GM12878 (cell line): Measurements from ENCODE around the gene LSM7. TPM values are rescaled to one million over a fixed set of nuclear protein-coding genes. Genes with fewer than 3 reads are reported as not detected.
A peak's percentile ranks its signal among the peaks of the same experiment; 100 is the strongest.

Source experiments
- ATAC-seq: fragments of 200-7000 bp; cut with Tn5 transposase; 3 replicates; pipeline ENCODE4 v1.9.1; 2020; ENCODE audit warnings: mild to moderate bottlenecking, moderate library complexity
- BruUV-seq: library from RNA; stranded (reverse); fragments of 400-500 nt; replicated peaks from 2 replicates; lab custom pipeline; 2021; lab: Mats Ljungman, UMichigan
- CTCF ChIA-PET: fragments of 300-600 bp; sonication (Branson Sonifier 250); formaldehyde crosslinking; extraction: SDS; loops from one replicate; lab custom pipeline; 2021; ENCODE audit warnings: inconsistent platforms; lab: Yijun Ruan, JAX
- POLR2A ChIA-PET: fragments of 350-600 bp; formaldehyde crosslinking; extraction: SDS; loops from one replicate; lab custom pipeline; 2021; ENCODE audit warnings: inconsistent platforms; lab: Charles Lee
- RAD21 ChIA-PET: fragments of 300-600 bp; sonication (Branson Sonifier 250); formaldehyde crosslinking; loops from one replicate; lab custom pipeline; 2023; ENCODE audit warnings: antibody characterized with exemption; ENCODE audit not compliant: unreplicated experiment; lab: Charles Lee
- SMC1A ChIA-PET: fragments of 300-600 bp; sonication (Branson Sonifier 250); formaldehyde crosslinking; loops from one replicate; lab custom pipeline; 2023; ENCODE audit not compliant: unreplicated experiment, uncharacterized antibody; lab: Charles Lee
- DNase-seq: peaks from one replicate; pipeline ENCODE4 v3.0.0-alpha.2; 2011; ENCODE audit warnings: low read depth, low spot score
- FAIRE-seq: peaks from 3 replicates; lab custom pipeline; 2011; peaks lifted over from hg19 to GRCh38; lab: Jason Lieb, UNC
- H2AFZ ChIP-seq: 2 replicates; pipeline ENCODE4 v1.6.0; 2011; ENCODE audit warnings: low read depth, low read length, control low read depth; ENCODE audit not compliant: control insufficient read depth
- H3K27ac ChIP-seq: 2 replicates; pipeline ENCODE4 v1.5.1; 2011; ENCODE audit warnings: control low read depth; ENCODE audit not compliant: control insufficient read depth, insufficient read depth
- H3K27me3 ChIP-seq, 2 experiments: replicated peaks in 1 of 2; 2 replicates each; pipeline versions ENCODE4 v1.6.0 to v1.6.1; 2011; ENCODE audit warnings: low read length in 1 of 2; ENCODE audit not compliant: control insufficient read depth in 2 of 2, insufficient read depth in 2 of 2
- H3K36me3 ChIP-seq, 2 experiments: 2 replicates each; pipeline ENCODE4 v1.5.1; 2011; ENCODE audit warnings: low read length in 1 of 2; ENCODE audit not compliant: control insufficient read depth in 2 of 2, insufficient read depth in 2 of 2
- H3K4me1 ChIP-seq: 2 replicates; pipeline ENCODE4 v1.6.1; 2011; ENCODE audit warnings: mild to moderate bottlenecking, low read length, moderate library complexity, mixed read lengths; ENCODE audit not compliant: control insufficient read depth, insufficient read depth
- H3K4me2 ChIP-seq: 2 replicates; pipeline ENCODE4 v1.6.0; 2011; ENCODE audit warnings: control low read depth; ENCODE audit not compliant: control insufficient read depth, insufficient read depth
- H3K4me3 ChIP-seq: fragments of 200-600 bp; sonication (generic); 2 replicates; pipeline ENCODE4 v1.5.1; 2016
- H3K79me2 ChIP-seq: 2 replicates; pipeline ENCODE4 v1.6.0; 2011; ENCODE audit warnings: low read length; ENCODE audit not compliant: control insufficient read depth, insufficient read depth
- H3K9ac ChIP-seq: 2 replicates; pipeline ENCODE4 v1.8.0; 2011; ENCODE audit warnings: low read length, control low read depth, mixed read lengths; ENCODE audit not compliant: control insufficient read depth, insufficient read depth
- H3K9me3 ChIP-seq: replicated peaks from 3 replicates; pipeline ENCODE4 v1.5.1; 2011; ENCODE audit warnings: mild to moderate bottlenecking, low read length; ENCODE audit not compliant: control insufficient read depth, insufficient read depth
- H4K20me1 ChIP-seq: 2 replicates; pipeline ENCODE4 v1.6.0; 2011; ENCODE audit not compliant: control insufficient read depth, insufficient read depth
- KLF5 ChIP-seq: fragments of 450-650 bp; IDR thresholded peaks from 2 replicates; pipeline ENCODE4 v1.6.1; 2014; ENCODE audit warnings: mild to moderate bottlenecking; ENCODE audit not compliant: partially characterized antibody
- MTA3 ChIP-seq: IDR thresholded peaks from 2 replicates; pipeline ENCODE4 v1.6.1; 2012; ENCODE audit warnings: low read length, inconsistent platforms, borderline replicate concordance
- NFYB ChIP-seq: IDR thresholded peaks from 2 replicates; pipeline ENCODE4 v1.6.1; 2011; ENCODE audit warnings: low read depth, mild to moderate bottlenecking, low read length, improper control_type of control experiment, moderate library complexity; ENCODE audit not compliant: insufficient read depth
- ZBTB33 ChIP-seq: fragments of 450-650 bp; IDR thresholded peaks from 2 replicates; pipeline ENCODE4 v1.6.1; 2017; ENCODE audit warnings: mild to moderate bottlenecking
- WGBS: methylation state at CpG from one replicate; pipeline ENCODE4 v1.1.6; 2016; ENCODE audit warnings: low lambda C conversion rate; ENCODE audit not compliant: insufficient replicate concordance, insufficient coverage; ENCODE audit errors: missing lambda C conversion rate; 5-methylcytosine and 5-hydroxymethylcytosine counted together
- in situ Hi-C: fragments of 300-500 bp; cut with MboI; formaldehyde crosslinking; loops from 9 replicates; pipeline ENCODE4 v1.14.3; 2018; ENCODE audit warnings: mixed read lengths
- intact Hi-C: fragments of 100-400 bp; cut with micrococcal nuclease; formaldehyde crosslinking; loops from one replicate; pipeline ENCODE4 v1.14.2; 2022; ENCODE audit not compliant: unreplicated experiment
- polyA plus RNA-seq, 11 experiments: library from polyadenylated mRNA; depleted of rRNA in 4 of 11; unstranded in 6 of 11; stranded (reverse) in 5 of 11; fragments of >200 nt; fragmentation: Nextera tagmentation in 4 of 11; fragmentation: Illumina TruSeq in 1 of 11; extraction: Ambion mirVana in 4 of 11; extraction: Trizol in 1 of 11; gene quantifications; 1 replicate in 1 of 11; 2 replicates in 10 of 11; pipeline versions ENCODE4 v1.2.1 to v1.2.3, GENCODE V29; 2011 to 2016; ENCODE audit warnings: inconsistent platforms in 2 of 11, missing spikeins in 2 of 11, low read depth in 1 of 11
- total RNA-seq, 4 experiments: library from RNA; depleted of rRNA in 3 of 4; stranded (reverse); fragments of >200 nt in 3 of 4; fragmentation: Illumina TruSeq in 1 of 4; extraction: Trizol in 1 of 4; gene quantifications; 2 replicates each; pipeline versions ENCODE4 v1.2.1 to v1.2.3, GENCODE V29; 2013 to 2021
- TF ChIP-seq, protein P1 (sequence below): fragments of 450-650 bp; IDR thresholded peaks from 2 replicates; pipeline ENCODE4 v1.6.1; 2017; ENCODE audit warnings: mild to moderate bottlenecking, low read depth, inconsistent platforms; ENCODE audit not compliant: poor library complexity, severe bottlenecking

LSM7 gene
- total and polyA plus RNA-seq, 10 of the 15 experiments (the other 5 are each of a cell fraction or from before 2014, with no cell fraction given): 24.4 to 424 (median 217) TPM

- TF ChIP-seq ZBTB33: peak; percentile 89
These were observed 53.4 kb downstream of the LSM7 start (continued) for GRCh38 chr19:2274931-2275535.

DNA sequence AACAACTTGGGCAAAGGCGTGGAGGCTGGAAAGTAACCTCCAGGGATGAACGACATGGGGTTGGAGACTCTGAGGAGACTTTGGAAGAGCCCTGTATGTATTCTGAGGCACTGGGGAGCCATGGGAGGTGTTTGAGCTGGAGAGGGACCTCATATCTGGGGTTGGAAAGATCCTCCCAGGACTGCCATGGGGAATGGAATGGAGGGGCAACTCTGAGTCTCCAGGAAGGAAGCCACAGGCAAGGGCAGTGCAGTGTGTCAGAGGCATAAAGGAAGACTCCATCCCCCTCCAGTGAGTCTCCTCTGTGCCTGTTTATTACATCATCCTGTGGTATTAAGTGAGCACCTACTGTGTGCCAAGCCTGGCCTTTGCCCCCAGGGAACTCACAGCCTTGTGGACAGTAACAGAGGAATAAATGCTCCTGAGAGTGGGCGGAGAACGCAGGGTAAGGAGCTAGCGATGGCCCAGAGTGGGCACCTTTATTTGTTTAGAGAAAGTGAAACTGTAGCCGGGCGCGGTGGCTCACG lies 54.1 kb downstream of the LSM7 start:
- no peaks in the 10 kb centered on the region for H3K27me3 ChIP-seq
- ChIA-PET CTCF (interaction anchor here (1.1 to 6.4 kb wide), 11 partner anchors 10 to 361 kb away, joined by 3 to 46 read pairs (median 8); partner anchors contain the start of gene TIMM13), RAD21 (interaction anchor here (1.1 to 4.5 kb wide), 5 partner anchors 15 to 118 kb away, joined by 4 to 44 read pairs (median 5); no protein-coding TSS in a partner anchor), SMC1A (interaction anchor here (0.9 to 5.1 kb wide), 7 partner anchors 12 to 118 kb away, joined by 3 to 30 read pairs (median 3); no protein-coding TSS in a partner anchor)
- no peak overlapping the region for H2AFZ ChIP-seq
- no peak for FAIRE-seq
- BruUV-seq: no TSS peak
- peak overlapping the region; percentile 58; the same call in 1 of the 2 replicates for H3K9ac ChIP-seq
- peaks cover 4 to 19% of the 10 kb centered on the region in 2 experiments for H3K36me3 ChIP-seq
- in situ Hi-C loops: loop anchor here (5.0 to 10.0 kb wide), 3 partner anchors 37 to 341 kb away; partner anchors contain the start of genes PLEKHJ1 and SF3A2
- TF ChIP-seq, protein P1, sequence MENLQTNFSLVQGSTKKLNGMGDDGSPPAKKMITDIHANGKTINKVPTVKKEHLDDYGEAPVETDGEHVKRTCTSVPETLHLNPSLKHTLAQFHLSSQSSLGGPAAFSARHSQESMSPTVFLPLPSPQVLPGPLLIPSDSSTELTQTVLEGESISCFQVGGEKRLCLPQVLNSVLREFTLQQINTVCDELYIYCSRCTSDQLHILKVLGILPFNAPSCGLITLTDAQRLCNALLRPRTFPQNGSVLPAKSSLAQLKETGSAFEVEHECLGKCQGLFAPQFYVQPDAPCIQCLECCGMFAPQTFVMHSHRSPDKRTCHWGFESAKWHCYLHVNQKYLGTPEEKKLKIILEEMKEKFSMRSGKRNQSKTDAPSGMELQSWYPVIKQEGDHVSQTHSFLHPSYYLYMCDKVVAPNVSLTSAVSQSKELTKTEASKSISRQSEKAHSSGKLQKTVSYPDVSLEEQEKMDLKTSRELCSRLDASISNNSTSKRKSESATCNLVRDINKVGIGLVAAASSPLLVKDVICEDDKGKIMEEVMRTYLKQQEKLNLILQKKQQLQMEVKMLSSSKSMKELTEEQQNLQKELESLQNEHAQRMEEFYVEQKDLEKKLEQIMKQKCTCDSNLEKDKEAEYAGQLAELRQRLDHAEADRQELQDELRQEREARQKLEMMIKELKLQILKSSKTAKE: no peak
- TF ChIP-seq MTA3: no peak
- TF ChIP-seq KLF5: no peak
- TF ChIP-seq NFYB: no peak
- TF ChIP-seq, all 136 proteins: peak for 0
- peak overlapping the region; percentile 46 for H3K4me3 ChIP-seq
- 0 out of 2 replicates have a peak overlapping the region, but pooled peaks have one; percentile 33 for H3K27ac ChIP-seq
- no peaks in the 10 kb centered on the region for H3K9me3 ChIP-seq
- intact Hi-C loops: loop anchor here (5.0 to 10.0 kb wide), 2 partner anchors 348 to 511 kb away; partner anchors contain the start of genes SGTA and THOP1
- H3K79me2 ChIP-seq: peaks cover 54% of the 10 kb centered on the region
- peaks cover 13% of the 10 kb centered on the region for H4K20me1 ChIP-seq
- H3K4me2 ChIP-seq: peak overlapping the region; percentile 92
- WGBS: 83% methylated on average over 9 of the region's 9 CpGs
- POLR2A ChIA-PET: interaction anchor here (0.6 to 1.6 kb wide), 3 partner anchors 36 to 272 kb away, joined by 3 to 4 read pairs (median 3); no protein-coding TSS in a partner anchor
- no peak for ATAC-seq
- H3K4me1 ChIP-seq: peaks cover 7% of the 10 kb centered on the region
- DNase-seq: no peak
